Naive thymus-derived CD4-positive, alpha-beta T cell (primary cell): ENCODE measurements around the gene CXCL6. TPM values are rescaled to one million over a fixed set of nuclear protein-coding genes. Genes with fewer than 3 reads are reported as not detected.

Experiments used
- ATAC-seq: fragments of 150-1000 bp; cut with Tn5 transposase; 2 replicates; pipeline ENCODE4 v1.10.0; 2021; ENCODE audit warnings: mild to moderate bottlenecking, moderate library complexity
- CTCF ChIA-PET: fragments of 350-600 bp; sonication (Branson Sonifier 250); formaldehyde crosslinking; loops from one replicate; lab custom pipeline; 2021; ENCODE audit warnings: antibody characterized with exemption; lab: Charles Lee
- POLR2A ChIA-PET: fragments of 350-600 bp; sonication (Branson Sonifier 250); formaldehyde crosslinking; loops from one replicate; lab custom pipeline; 2021; ENCODE audit warnings: antibody characterized with exemption, inconsistent platforms; lab: Charles Lee
- DNase-seq, 9 donors: peaks; one replicate each; pipeline versions ENCODE4 v3.0.0 to v3.0.0-alpha.2; 2020 to 2022; ENCODE audit warnings: mixed read lengths in 1 of 9
- H3K27ac ChIP-seq: one replicate; pipeline ENCODE4 v1.7.0; 2013; ENCODE audit warnings: mild to moderate bottlenecking, low read depth, low read length, moderate library complexity
- H3K27me3 ChIP-seq, 2 donors: one replicate each; pipeline ENCODE4 v1.7.0; 2013; ENCODE audit warnings: low read length in 2 of 2, mild to moderate bottlenecking in 2 of 2, moderate library complexity in 2 of 2; ENCODE audit not compliant: control insufficient read depth in 2 of 2, insufficient read depth in 2 of 2
- H3K36me3 ChIP-seq, 3 experiments: 1 replicate in 2 of 3; 2 replicates in 1 of 3; pipeline ENCODE4 v1.7.0; 2013; ENCODE audit warnings: low read length in 3 of 3, mild to moderate bottlenecking in 3 of 3, moderate library complexity in 1 of 3; ENCODE audit not compliant: insufficient read depth in 3 of 3, control insufficient read depth in 2 of 3
- H3K4me1 ChIP-seq, 2 donors: one replicate each; pipeline ENCODE4 v1.7.0; 2013; ENCODE audit warnings: low read length in 2 of 2, mild to moderate bottlenecking in 2 of 2, moderate library complexity in 1 of 2; ENCODE audit not compliant: control insufficient read depth in 2 of 2, insufficient read depth in 2 of 2
- H3K4me3 ChIP-seq: 2 replicates; pipeline ENCODE4 v1.7.0; 2013; ENCODE audit warnings: mild to moderate bottlenecking, low read length
- H3K9me3 ChIP-seq, 3 experiments: 1 replicate in 2 of 3; 2 replicates in 1 of 3; pipeline ENCODE4 v1.7.0; 2013; ENCODE audit warnings: low read length in 3 of 3; ENCODE audit not compliant: control insufficient read depth in 2 of 3
- H3K27ac Mint-ChIP-seq, 9 donors: one replicate each; pipeline ENCODE4 v1.8.0; 2020 to 2022; ENCODE audit warnings: mixed read lengths in 9 of 9, mild to moderate bottlenecking in 8 of 9, moderate library complexity in 5 of 9, inconsistent platforms in 2 of 9
- H3K27me3 Mint-ChIP-seq, 5 donors: one replicate each; pipeline ENCODE4 v1.8.0; 2021 to 2022; ENCODE audit warnings: mixed read lengths in 5 of 5, mild to moderate bottlenecking in 1 of 5
- H3K36me3 Mint-ChIP-seq, 5 donors: one replicate each; pipeline ENCODE4 v1.8.0; 2020 to 2022; ENCODE audit warnings: mixed read lengths in 5 of 5, mild to moderate bottlenecking in 3 of 5, inconsistent platforms in 1 of 5
- H3K4me1 Mint-ChIP-seq, 7 donors: one replicate each; pipeline ENCODE4 v1.8.0; 2020 to 2022; ENCODE audit warnings: mixed read lengths in 7 of 7, mild to moderate bottlenecking in 3 of 7, inconsistent platforms in 1 of 7
- H3K4me3 Mint-ChIP-seq, 10 donors: one replicate each; pipeline ENCODE4 v1.8.0; 2020 to 2022; ENCODE audit warnings: mild to moderate bottlenecking in 10 of 10, mixed read lengths in 10 of 10, moderate library complexity in 6 of 10, inconsistent platforms in 2 of 10
- H3K9me3 Mint-ChIP-seq, 11 donors: one replicate each; pipeline ENCODE4 v1.8.0; 2020 to 2022; ENCODE audit warnings: mixed read lengths in 11 of 11, mild to moderate bottlenecking in 4 of 11, inconsistent platforms in 1 of 11, moderate library complexity in 1 of 11
- intact Hi-C, 2 donors: fragments of 100-400 bp; cut with micrococcal nuclease; formaldehyde crosslinking; loops; one replicate each; pipeline ENCODE4 v1.15.1; 2023
- polyA plus RNA-seq, 2 donors: library from polyadenylated mRNA; unstranded; fragments of 300-500 nt; fragmentation: Illumina TruSeq; gene quantifications; one replicate each; pipeline ENCODE4 v1.2.3, GENCODE V29; 2021
- total RNA-seq, 6 experiments: library from RNA in 5 of 6; stranded (reverse) in 5 of 6; gene quantifications; 1 replicate in 5 of 6; 2 replicates in 1 of 6; pipeline ENCODE4 v1.2.3 and lab custom pipeline; 2021 to 2026

The CXCL6 gene
- total and polyA plus RNA-seq, 7 experiments from 2014 or later: not detected

- ChIA-PET CTCF (no interaction called here), POLR2A (no interaction called here)
- H3K9me3 ChIP-seq: no peaks in the 10 kb centered on the region
- H3K4me1 ChIP-seq: no peaks in the 10 kb centered on the region
- Mint-ChIP-seq H3K9me3 (peaks cover 0 to 4% (median 0%) of the 10 kb centered on the region in 11 donors), H3K4me3 (no peak overlapping the region), H3K4me1 (no peaks in the 10 kb centered on the region), H3K27me3 (peaks cover 0 to 5% (median under 1%) of the 10 kb centered on the region in 5 donors), H3K27ac (no peak overlapping the region), H3K36me3 (no peaks in the 10 kb centered on the region)
- no peak for DNase-seq
- no peaks in the 10 kb centered on the region for H3K27me3 ChIP-seq
- H3K36me3 ChIP-seq: no peaks in the 10 kb centered on the region
- H3K4me3 ChIP-seq: no peak overlapping the region
- H3K27ac ChIP-seq: no peak overlapping the region
- ATAC-seq: no peak
- intact Hi-C loops: loop anchor here in 1 of 2 donors (5.0 kb wide), 1 partner anchor 200 kb away; no protein-coding TSS in a partner anchor
Measured at GRCh38 chr4:73862322-73862721, 25.8 kb downstream of the CXCL6 start.

- no peak for DNase-seq
- no peaks in the 10 kb centered on the region for H3K36me3 Mint-ChIP-seq
- H3K27me3 Mint-ChIP-seq: peaks cover 12 to 20% (median 17%) of the 10 kb centered on the region in 5 donors
- H3K27me3 ChIP-seq: no peaks in the 10 kb centered on the region
- intact Hi-C loops: loop anchor here in 1 of 2 donors (5.0 kb wide), 1 partner anchor 202 kb away; no protein-coding TSS in a partner anchor
- H3K4me3 Mint-ChIP-seq: no peak overlapping the region
- peaks cover 0 to 4% (median 0%) of the 10 kb centered on the region in 11 donors for H3K9me3 Mint-ChIP-seq
- CTCF ChIA-PET: no interaction called here
- peaks cover 0 to 6% (median 0%) of the 10 kb centered on the region in 7 donors for H3K4me1 Mint-ChIP-seq
- H3K36me3 ChIP-seq: no peaks in the 10 kb centered on the region
- no peaks in the 10 kb centered on the region for H3K4me1 ChIP-seq
- ATAC-seq: no peak
- no peaks in the 10 kb centered on the region for H3K9me3 ChIP-seq
- POLR2A ChIA-PET: no interaction called here
- H3K27ac ChIP-seq: no peak overlapping the region
- no peak overlapping the region for H3K4me3 ChIP-seq
- no peak overlapping the region for H3K27ac Mint-ChIP-seq
Measured at GRCh38 chr4:73864365-73864764, 27.9 kb downstream of the CXCL6 start.

- no peak overlapping the region for H3K4me3 Mint-ChIP-seq
- peaks cover 0 to 6% (median 0%) of the 10 kb centered on the region in 7 donors for H3K4me1 Mint-ChIP-seq
- Histone ChIP-seq H3K9me3 (no peaks in the 10 kb centered on the region), H3K27ac (no peak overlapping the region), H3K36me3 (no peaks in the 10 kb centered on the region), H3K4me1 (no peaks in the 10 kb centered on the region), H3K27me3 (no peaks in the 10 kb centered on the region), H3K4me3 (no peak overlapping the region)
- DNase-seq: no peak
- CTCF ChIA-PET: no interaction called here
- peaks cover 17 to 23% (median 23%) of the 10 kb centered on the region in 5 donors for H3K27me3 Mint-ChIP-seq
- ATAC-seq: no peak
- H3K9me3 Mint-ChIP-seq: peaks cover 0 to 4% (median 0%) of the 10 kb centered on the region in 11 donors
- POLR2A ChIA-PET: no interaction called here
- H3K27ac Mint-ChIP-seq: no peak overlapping the region
- no peaks in the 10 kb centered on the region for H3K36me3 Mint-ChIP-seq
- intact Hi-C loops: loop anchor here in 1 of 2 donors (5.0 kb wide), 1 partner anchor 203 kb away; no protein-coding TSS in a partner anchor
Measured at GRCh38 chr4:73864961-73865360, 28.5 kb downstream of the CXCL6 start.

GRCh38 chr4:73865431-73866096 lies 29.1 kb downstream of the CXCL6 start:
- Histone ChIP-seq H3K27ac (no peak overlapping the region), H3K9me3 (no peaks in the 10 kb centered on the region), H3K4me1 (no peaks in the 10 kb centered on the region), H3K27me3 (no peaks in the 10 kb centered on the region), H3K36me3 (no peaks in the 10 kb centered on the region), H3K4me3 (no peak overlapping the region)
- Mint-ChIP-seq H3K36me3 (no peaks in the 10 kb centered on the region), H3K9me3 (peaks cover 0 to 6% (median 0%) of the 10 kb centered on the region in 11 donors), H3K27me3 (peaks cover 17 to 27% (median 25%) of the 10 kb centered on the region in 5 donors), H3K27ac (no peak overlapping the region), H3K4me3 (no peak overlapping the region), H3K4me1 (peaks cover 0 to 6% (median 0%) of the 10 kb centered on the region in 7 donors)
- ATAC-seq (no peak), DNase-seq (no peak)
- CTCF ChIA-PET: no interaction called here
- POLR2A ChIA-PET: no interaction called here
- intact Hi-C loops: no loop called here

GRCh38 chr4:73866246-73866645 lies 29.8 kb downstream of the CXCL6 start:
- ChIA-PET POLR2A (no interaction called here), CTCF (no interaction called here)
- Mint-ChIP-seq H3K27me3 (peaks cover 22 to 30% (median 27%) of the 10 kb centered on the region in 5 donors), H3K9me3 (peaks cover 0 to 8% (median 0%) of the 10 kb centered on the region in 11 donors), H3K36me3 (no peaks in the 10 kb centered on the region), H3K4me3 (no peak overlapping the region), H3K4me1 (peaks cover 0 to 6% (median 0%) of the 10 kb centered on the region in 7 donors), H3K27ac (no peak overlapping the region)
- no peak for DNase-seq
- Histone ChIP-seq H3K9me3 (no peaks in the 10 kb centered on the region), H3K36me3 (no peaks in the 10 kb centered on the region), H3K4me3 (no peak overlapping the region), H3K4me1 (no peaks in the 10 kb centered on the region), H3K27me3 (no peaks in the 10 kb centered on the region), H3K27ac (no peak overlapping the region)
- intact Hi-C loops: no loop called here
- ATAC-seq: no peak

- Mint-ChIP-seq H3K9me3 (peaks cover 0 to 8% (median 0%) of the 10 kb centered on the region in 11 donors), H3K4me1 (peaks cover 0 to 6% (median 0%) of the 10 kb centered on the region in 7 donors), H3K27me3 (peaks cover 22 to 30% (median 27%) of the 10 kb centered on the region in 5 donors), H3K36me3 (no peaks in the 10 kb centered on the region), H3K27ac (no peak overlapping the region), H3K4me3 (no peak overlapping the region)
- ChIA-PET CTCF (no interaction called here), POLR2A (no interaction called here)
- H3K27ac ChIP-seq: no peak overlapping the region
- no peaks in the 10 kb centered on the region for H3K4me1 ChIP-seq
- intact Hi-C loops: no loop called here
- H3K27me3 ChIP-seq: no peaks in the 10 kb centered on the region
- H3K36me3 ChIP-seq: no peaks in the 10 kb centered on the region
- DNase-seq (no peak), ATAC-seq (no peak)
- H3K4me3 ChIP-seq: no peak overlapping the region
- no peaks in the 10 kb centered on the region for H3K9me3 ChIP-seq
Measured at GRCh38 chr4:73867783-73868182, 31.3 kb downstream of the CXCL6 start.
